ENCODE data around the gene ELL. TPM values are rescaled to one million over a fixed set of nuclear protein-coding genes. Genes with fewer than 3 reads are reported as not detected.

The ELL gene
- total and polyA plus RNA-seq, 9 of the 15 experiments (the other 6 are each of a cell fraction or from before 2014, with no cell fraction given) = 0.24 to 22.5 (median 4.1) TPM

- Histone ChIP-seq H3K4me2 (ENCODE audit: insufficient read depth, low read length) (no peak overlapping the region), H3K27ac (ENCODE audit: extremely low read depth, low read depth, low read length) (no peak overlapping the region), H3K4me1 (replicated peaks in 1 of 2; ENCODE audit: control insufficient read depth in 2 of 2, insufficient read depth in 2 of 2, low read length in 2 of 2) (peaks cover 7 to 66% of the 10 kb centered on the region in 2 experiments; a peak in 4 of 5 replicates), H3K4me3 (no peak overlapping the region), H3K9ac (ENCODE audit: insufficient read depth in 1 of 2, low read depth in 2 of 2, low read length in 2 of 2) (peak overlapping the region in 1 of 2 experiments; percentile 74; a peak in 2 of 4 replicates), H3K27me3 (ENCODE audit: control insufficient read depth in 2 of 2, insufficient read depth in 2 of 2, low read length in 2 of 2) (no peaks in the 10 kb centered on the region), H3K79me2 (ENCODE audit: control insufficient read depth, insufficient read depth, low read length) (peaks cover 3% of the 10 kb centered on the region; the same call in 1 of the 3 replicates), H3K36me3 (ENCODE audit: control insufficient read depth, insufficient read depth, low read length) (peaks cover 88% of the 10 kb centered on the region), H2AFZ (ENCODE audit: low read depth, low read length) (no peak overlapping the region), H3K9me3 (replicated peaks; ENCODE audit: control insufficient read depth, insufficient read depth, low read depth, low read length) (no peaks in the 10 kb centered on the region), H3K9me1 (ENCODE audit: control insufficient read depth, insufficient read depth, low read length) (peaks cover 7% of the 10 kb centered on the region), H4K20me1 (replicated peaks; ENCODE audit: control insufficient read depth, insufficient read depth, low read length) (0 out of 2 replicates have a peak, but pooled peaks cover under 1% of the 10 kb centered on the region)
- WGBS (ENCODE audit: insufficient coverage, low coverage, missing lambda C conversion rate) = 91% methylated on average over 11 of the region's 12 CpGs
- intact Hi-C loops (cut with micrococcal nuclease) = no loop called here
- POLR2A ChIA-PET = interaction anchor here (1.3 kb wide), 1 partner anchor 10 kb away, joined by 6 read pairs; no protein-coding TSS in a partner anchor
- no TSS peak for BruUV-seq (replicated peaks)
- in situ Hi-C loops (cut with MboI) = no loop called here
- ATAC-seq (no peak), DNase-seq (ENCODE audit: extremely low read depth in 1 of 4, low spot score in 3 of 4) (no peak), FAIRE-seq (no peak)
- CTCF ChIA-PET (ENCODE audit: low intra/inter-chr PET ratio) = no interaction called here
- no peak for TF ChIP-seq ZNF551 (CRISPR knock-in tag; IDR thresholded peaks at IDR 0.05)
- TF ChIP-seq CHD4 (IDR thresholded peaks at IDR 0.05; ENCODE audit: insufficient read depth, insufficient replicate concordance, low read depth, low read length, poor library complexity, severe bottlenecking) = no peak
- peak; percentile 47 for TF ChIP-seq RBM22 (IDR thresholded peaks at IDR 0.05; ENCODE audit: low read depth, low read length, poor library complexity, severe bottlenecking)
These were observed 75.0 kb downstream of the ELL start for GRCh38 chr19:18446811-18447359.
